ENCODE measurements around the gene FOXP1.
A peak's percentile ranks its signal among the peaks of the same experiment; 100 is the strongest.

- TF ChIP-seq CTCF (IDR thresholded peaks at IDR 0.05; ENCODE audit: low read depth, low read length, poor library complexity, severe bottlenecking) (peak; percentile 58), EZH2phosphoT487 (IDR thresholded peaks at IDR 0.05; ENCODE audit: borderline replicate concordance, low read length) (no peak)
These were observed 513.7 kb downstream of the FOXP1 start for GRCh38 chr3:71069797-71070196.
